ENCODE data around the gene VOPP1. TPM values are rescaled to one million over a fixed set of nuclear protein-coding genes. Genes with fewer than 3 reads are reported as not detected.

VOPP1 gene
- total and polyA plus RNA-seq, 10 donors: 60.3 to 168 (median 144) TPM

DNA sequence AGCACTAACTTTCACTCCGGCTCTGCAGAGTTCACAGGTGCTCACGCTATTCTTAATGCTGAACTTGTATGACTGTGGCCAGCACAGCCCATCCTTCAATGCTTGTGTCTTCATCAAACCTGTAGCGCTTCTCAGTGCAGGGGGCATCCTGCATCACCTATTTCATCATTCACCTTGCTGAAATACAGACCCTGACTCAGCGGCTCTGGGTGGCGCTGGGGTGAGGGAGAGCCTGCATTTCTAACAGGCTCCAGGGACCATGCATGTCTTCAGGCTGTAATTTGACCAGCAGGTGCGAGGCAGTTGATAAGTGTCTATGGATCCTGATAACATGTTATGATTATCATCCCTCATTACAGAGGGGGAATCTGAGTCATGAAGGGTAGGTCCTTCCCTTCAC lies 89.3 kb downstream of the VOPP1 start:
- H3K4me1 ChIP-seq: peaks cover 0 to 23% (median 7%) of the 10 kb centered on the region in 6 donors
- H3K27ac ChIP-seq: peak overlapping the region in 1 of 8 donors; percentile 24
- DNase-seq: no peak
- no peaks in the 10 kb centered on the region for H3K27me3 ChIP-seq (replicated peaks in 1 of 7)
- TF ChIP-seq, protein P1, sequence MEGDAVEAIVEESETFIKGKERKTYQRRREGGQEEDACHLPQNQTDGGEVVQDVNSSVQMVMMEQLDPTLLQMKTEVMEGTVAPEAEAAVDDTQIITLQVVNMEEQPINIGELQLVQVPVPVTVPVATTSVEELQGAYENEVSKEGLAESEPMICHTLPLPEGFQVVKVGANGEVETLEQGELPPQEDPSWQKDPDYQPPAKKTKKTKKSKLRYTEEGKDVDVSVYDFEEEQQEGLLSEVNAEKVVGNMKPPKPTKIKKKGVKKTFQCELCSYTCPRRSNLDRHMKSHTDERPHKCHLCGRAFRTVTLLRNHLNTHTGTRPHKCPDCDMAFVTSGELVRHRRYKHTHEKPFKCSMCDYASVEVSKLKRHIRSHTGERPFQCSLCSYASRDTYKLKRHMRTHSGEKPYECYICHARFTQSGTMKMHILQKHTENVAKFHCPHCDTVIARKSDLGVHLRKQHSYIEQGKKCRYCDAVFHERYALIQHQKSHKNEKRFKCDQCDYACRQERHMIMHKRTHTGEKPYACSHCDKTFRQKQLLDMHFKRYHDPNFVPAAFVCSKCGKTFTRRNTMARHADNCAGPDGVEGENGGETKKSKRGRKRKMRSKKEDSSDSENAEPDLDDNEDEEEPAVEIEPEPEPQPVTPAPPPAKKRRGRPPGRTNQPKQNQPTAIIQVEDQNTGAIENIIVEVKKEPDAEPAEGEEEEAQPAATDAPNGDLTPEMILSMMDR (IDR thresholded peaks at IDR 0.05 in 8 of 11, conservative IDR thresholded peaks at IDR 0.05 in 3 of 11): no peak
- TF ChIP-seq POLR2AphosphoS5 (IDR thresholded peaks at IDR 0.05) (no peak), POLR2A (IDR thresholded peaks at IDR 0.05) (no peak)
- H3K36me3 ChIP-seq: peaks cover 0 to 93% (median 23%) of the 10 kb centered on the region in 6 donors
- intact Hi-C loops (cut with DNase I; ENCODE audit: low total_unique reads): no loop called here
- 95 to 96% (median 96%) methylated on average over 6 of the region's 6 CpGs for WGBS, 5 donors
- H3K4me3 ChIP-seq: no peak overlapping the region
- no peaks in the 10 kb centered on the region for H3K9me3 ChIP-seq

DNA sequence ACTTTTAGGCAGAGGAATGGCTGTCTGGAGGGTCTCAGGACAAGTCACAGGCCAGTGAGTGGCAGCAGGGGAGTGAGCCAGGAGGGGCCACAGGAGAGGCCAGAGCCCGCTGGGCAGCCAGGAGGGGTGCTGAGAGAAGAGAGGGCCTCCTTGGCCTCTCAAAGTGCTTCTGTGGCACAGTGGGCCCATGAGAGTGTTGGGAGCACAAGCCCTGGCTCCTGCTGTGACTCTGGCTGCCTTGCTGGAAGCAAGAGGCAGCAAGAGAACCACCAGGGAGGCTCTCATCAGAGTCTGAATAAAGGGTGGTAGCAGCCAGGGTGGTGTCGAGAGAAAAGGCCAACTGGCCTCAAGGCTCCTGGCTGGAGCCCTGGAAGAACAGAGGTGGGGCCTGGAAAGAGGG lies 91.1 kb downstream of the VOPP1 start:
- peak; percentile 63 for DNase-seq
- Histone ChIP-seq H3K27me3 (replicated peaks in 1 of 7) (no peaks in the 10 kb centered on the region), H3K4me3 (no peak overlapping the region), H3K4me1 (peaks cover 0 to 32% (median 12%) of the 10 kb centered on the region in 6 donors), H3K9me3 (no peaks in the 10 kb centered on the region), H3K27ac (no peak overlapping the region), H3K36me3 (peaks cover 0 to 93% (median 17%) of the 10 kb centered on the region in 6 donors)
- TF ChIP-seq, protein P1 (IDR thresholded peaks at IDR 0.05 in 8 of 11, conservative IDR thresholded peaks at IDR 0.05 in 3 of 11): no peak
- TF ChIP-seq POLR2A (IDR thresholded peaks at IDR 0.05) (no peak), POLR2AphosphoS5 (IDR thresholded peaks at IDR 0.05) (no peak)
- intact Hi-C loops (cut with DNase I; ENCODE audit: low total_unique reads): no loop called here
- 92 to 100% (median 93%) methylated on average over 2 of the region's 2 CpGs for WGBS, 5 donors

DNA sequence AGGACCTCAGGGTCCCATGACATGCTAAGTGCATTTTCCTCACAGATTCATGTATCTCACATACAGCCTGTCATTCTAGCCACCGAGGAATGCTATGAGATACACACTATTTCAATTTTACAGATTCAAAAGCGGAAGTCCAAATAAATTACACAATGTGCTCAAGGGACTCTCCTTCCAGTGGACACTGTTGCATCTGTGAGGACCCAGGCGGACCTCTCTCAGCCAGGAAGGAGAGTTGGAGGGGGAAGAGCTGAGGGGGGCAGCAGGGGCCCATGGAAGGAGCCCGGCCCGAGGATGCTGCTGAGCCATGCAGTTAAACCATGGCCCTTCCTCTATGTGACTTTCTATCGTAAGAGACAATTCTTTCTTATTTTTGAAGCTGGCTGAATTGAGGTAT lies 93.6 kb downstream of the VOPP1 start:
- 77 to 88% (median 78%) methylated on average over 6 of the region's 6 CpGs for WGBS, 5 donors
- H3K9me3 ChIP-seq: no peaks in the 10 kb centered on the region
- H3K36me3 ChIP-seq: peaks cover 0 to 93% (median 13%) of the 10 kb centered on the region in 6 donors
- TF ChIP-seq POLR2A (IDR thresholded peaks at IDR 0.05) (no peak), POLR2AphosphoS5 (IDR thresholded peaks at IDR 0.05) (no peak)
- TF ChIP-seq, protein P1 (IDR thresholded peaks at IDR 0.05 in 8 of 11, conservative IDR thresholded peaks at IDR 0.05 in 3 of 11): no peak
- peak overlapping the region in 3 of 8 donors; percentile 12 to 47 (median 28) for H3K27ac ChIP-seq
- DNase-seq: peak; percentile 51
- peaks cover 0 to 41% (median 21%) of the 10 kb centered on the region in 6 donors for H3K4me1 ChIP-seq
- intact Hi-C loops (cut with DNase I; ENCODE audit: low total_unique reads): no loop called here
- H3K4me3 ChIP-seq: no peak overlapping the region
- no peaks in the 10 kb centered on the region for H3K27me3 ChIP-seq (replicated peaks in 1 of 7)

DNA sequence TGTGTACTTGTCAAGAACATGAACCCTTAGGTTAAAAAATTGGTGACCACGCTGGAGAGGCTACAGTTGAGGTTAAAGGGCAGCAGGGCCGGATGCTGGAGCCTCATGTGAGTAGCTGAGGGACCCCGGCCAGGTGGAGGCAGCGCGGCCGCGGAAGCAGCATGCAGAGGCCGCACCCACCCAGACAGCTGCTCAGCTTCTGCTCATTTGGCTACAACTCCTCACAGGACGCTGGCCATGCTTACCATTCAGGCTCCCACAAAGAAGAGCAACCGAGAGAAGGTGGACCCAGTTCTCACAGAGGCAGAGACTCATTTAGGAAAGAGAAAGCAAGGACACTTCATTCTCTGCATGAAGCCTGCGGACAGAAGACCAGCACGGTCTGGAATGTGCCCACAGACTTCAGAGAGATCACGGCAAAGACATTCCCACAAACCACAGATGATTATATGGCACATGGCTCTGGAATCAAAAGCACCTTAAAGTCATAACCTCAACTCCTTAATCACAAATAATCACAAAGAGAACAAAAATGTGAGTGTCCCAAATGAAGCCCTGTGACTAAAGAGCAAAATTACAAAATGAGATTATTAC lies 94.4 kb downstream of the VOPP1 start:
- no peak overlapping the region for H3K4me3 ChIP-seq
- peaks cover 0 to 41% (median 21%) of the 10 kb centered on the region in 6 donors for H3K4me1 ChIP-seq
- peaks cover 0 to 93% (median 16%) of the 10 kb centered on the region in 6 donors for H3K36me3 ChIP-seq
- 80 to 95% (median 91%) methylated on average over 13 of the region's 13 CpGs for WGBS, 5 donors
- H3K27me3 ChIP-seq (replicated peaks in 1 of 7): no peaks in the 10 kb centered on the region
- no peak overlapping the region for H3K27ac ChIP-seq
- peak; percentile 55 for DNase-seq
- intact Hi-C loops (cut with DNase I; ENCODE audit: low total_unique reads): no loop called here
- TF ChIP-seq, protein P1 (IDR thresholded peaks at IDR 0.05 in 8 of 11, conservative IDR thresholded peaks at IDR 0.05 in 3 of 11): no peak
- TF ChIP-seq POLR2AphosphoS5 (IDR thresholded peaks at IDR 0.05): no peak
- TF ChIP-seq POLR2A (IDR thresholded peaks at IDR 0.05): no peak
- H3K9me3 ChIP-seq: no peaks in the 10 kb centered on the region

Measured in spleen (tissue), 11 donors.